BJ (cell line): ENCODE measurements around the gene ALPK1. TPM values are rescaled to one million over a fixed set of nuclear protein-coding genes. Genes with fewer than 3 reads are reported as not detected.

Experiments used
- CTCF ChIA-PET: fragments of 350-600 bp; formaldehyde crosslinking; extraction: SDS; loops from one replicate; lab custom pipeline; 2021; ENCODE audit warnings: antibody characterized with exemption, inconsistent platforms; lab: Yijun Ruan, JAX
- POLR2A ChIA-PET: fragments of 300-600 bp; sonication (Branson Sonifier 250); formaldehyde crosslinking; extraction: SDS; loops from one replicate; lab custom pipeline; 2021; ENCODE audit warnings: antibody characterized with exemption; lab: Charles Lee
- DNase-seq: peaks from one replicate; pipeline ENCODE4 v3.0.0-alpha.2; 2011; ENCODE audit warnings: low read depth
- H3K27me3 ChIP-seq: 2 replicates; pipeline ENCODE4 v1.6.0; 2011; ENCODE audit warnings: low read length; ENCODE audit not compliant: control insufficient read depth, insufficient read depth
- H3K36me3 ChIP-seq: 2 replicates; pipeline ENCODE4 v1.5.1; 2011; ENCODE audit warnings: low read length; ENCODE audit not compliant: control insufficient read depth, insufficient read depth
- H3K4me3 ChIP-seq: 2 replicates; pipeline ENCODE4 v1.5.1; 2011; ENCODE audit warnings: low read depth, mild to moderate bottlenecking, control low read depth, low read length
- CTCF ChIP-seq: IDR thresholded peaks from 2 replicates; pipeline ENCODE4 v1.5.1; 2011; ENCODE audit warnings: low read depth, mild to moderate bottlenecking, control low read depth, inconsistent platforms, low read length, moderate library complexity; ENCODE audit not compliant: insufficient read depth
- polyA plus RNA-seq: library from polyadenylated mRNA; depleted of rRNA; stranded (reverse); fragments of >200 nt; gene quantifications from 2 replicates; pipeline ENCODE4 v1.2.3, GENCODE V29; 2011

The ALPK1 gene
- polyA plus RNA-seq, 1 experiment, result 7.6 TPM

- H3K36me3 ChIP-seq, result no peaks in the 10 kb centered on the region
- ChIA-PET CTCF (interaction anchor here (0.5 kb wide), 1 partner anchor 384 kb away, joined by 3 read pairs; no protein-coding TSS in a partner anchor), POLR2A (no interaction called here)
- H3K4me3 ChIP-seq, result no peak overlapping the region
- no peaks in the 10 kb centered on the region for H3K27me3 ChIP-seq
- no peak for DNase-seq
- TF ChIP-seq CTCF, result no peak
Observed at GRCh38 chr4:112381996-112382692, 85.0 kb downstream of the ALPK1 start.

GRCh38 chr4:112386071-112386470, 88.9 kb downstream of the ALPK1 start:
- POLR2A ChIA-PET, result no interaction called here
- no peak overlapping the region for H3K4me3 ChIP-seq
- CTCF ChIA-PET, result no interaction called here

GRCh38 chr4:112402098-112402497, 104.9 kb downstream of the ALPK1 start:
- CTCF ChIA-PET, result no interaction called here

More at GRCh38 chr4:112386071-112386470, 88.9 kb downstream of the ALPK1 start:
- no peaks in the 10 kb centered on the region for H3K27me3 ChIP-seq
- no peak for TF ChIP-seq CTCF
- DNase-seq, result no peak
- H3K36me3 ChIP-seq, result no peaks in the 10 kb centered on the region

GRCh38 chr4:112403101-112403945, 106.2 kb downstream of the ALPK1 start:
- Histone ChIP-seq H3K27me3 (no peaks in the 10 kb centered on the region), H3K4me3 (no peak overlapping the region), H3K36me3 (no peaks in the 10 kb centered on the region)
- POLR2A ChIA-PET, result no interaction called here
- no peak for DNase-seq
- CTCF ChIA-PET, result no interaction called here
- TF ChIP-seq CTCF, result no peak

More at GRCh38 chr4:112402098-112402497, 104.9 kb downstream of the ALPK1 start:
- Histone ChIP-seq H3K36me3 (no peaks in the 10 kb centered on the region), H3K27me3 (no peaks in the 10 kb centered on the region), H3K4me3 (no peak overlapping the region)
- POLR2A ChIA-PET, result no interaction called here
- DNase-seq, result no peak
- TF ChIP-seq CTCF, result no peak

- Histone ChIP-seq H3K36me3 (no peaks in the 10 kb centered on the region), H3K4me3 (no peak overlapping the region), H3K27me3 (no peaks in the 10 kb centered on the region)
- TF ChIP-seq CTCF, result no peak
- CTCF ChIA-PET, result no interaction called here
- POLR2A ChIA-PET, result no interaction called here
- DNase-seq, result no peak
Observed at GRCh38 chr4:112410364-112410763, 113.2 kb downstream of the ALPK1 start.
